Motor neuron (in vitro differentiated cells): Measurements from ENCODE around the gene CSF2RB. TPM values are rescaled to one million over a fixed set of nuclear protein-coding genes. Genes with fewer than 3 reads are reported as not detected.
A peak's percentile ranks its signal among the peaks of the same experiment; 100 is the strongest.

ENCODE experiments used
- ATAC-seq, 8 experiments: fragments of 200-7000 bp; cut with Tn5 transposase; replicated peaks in 6 of 8; 2 replicates each; pipeline ENCODE4 v1.8.0; 2021; ENCODE audit warnings: mild to moderate bottlenecking in 8 of 8, moderate library complexity in 8 of 8
- H3K27ac ChIP-seq, 2 donors: fragments of 250-450 bp; sonication (Bioruptor Pico); 2 replicates each; pipeline ENCODE4 v1.9.0; 2021; ENCODE audit warnings: antibody characterized with exemption in 2 of 2, mild to moderate bottlenecking in 2 of 2, moderate library complexity in 1 of 2
- H3K4me1 ChIP-seq, 2 donors: fragments of 250-450 bp; sonication (Bioruptor Pico); replicated peaks in 1 of 2; 2 replicates each; pipeline ENCODE4 v1.6.1; 2021; ENCODE audit warnings: antibody characterized with exemption in 2 of 2, mild to moderate bottlenecking in 2 of 2, moderate library complexity in 1 of 2
- H3K4me3 ChIP-seq, 5 donors: fragments of 250-450 bp; sonication (Bioruptor Pico); 2 replicates each; pipeline ENCODE4 v1.9.0; 2021; ENCODE audit warnings: antibody characterized with exemption in 5 of 5, mild to moderate bottlenecking in 5 of 5, moderate library complexity in 4 of 5
- WGBS, 10 experiments: fragments of 450-650 bp; shearing (Covaris generic); methylation state at CpG; one replicate each; pipeline ENCODE4 v1.0.0; 2022; 5-methylcytosine and 5-hydroxymethylcytosine counted together
- in situ Hi-C, 9 experiments: fragments of 400-800 bp; cut with MboI; loops; one replicate each; pipeline ENCODE4 v1.15.0; 2021; ENCODE audit warnings: low sequenced_read_pairs in 9 of 9, low pct_unique_long_range_greater_than_20kb in 2 of 9; ENCODE audit not compliant: unreplicated experiment in 9 of 9
- total RNA-seq, 8 experiments: library from RNA; unstranded; fragments of 300-600 nt; gene quantifications; 2 replicates each; pipeline versions ENCODE4 v1.2.3 to v1.2.4, GENCODE V29; 2022

The CSF2RB gene
- total RNA-seq, 8 experiments from 2014 or later, result 0.08 to 0.38 (median 0.10) TPM; not detected in 3

DNA sequence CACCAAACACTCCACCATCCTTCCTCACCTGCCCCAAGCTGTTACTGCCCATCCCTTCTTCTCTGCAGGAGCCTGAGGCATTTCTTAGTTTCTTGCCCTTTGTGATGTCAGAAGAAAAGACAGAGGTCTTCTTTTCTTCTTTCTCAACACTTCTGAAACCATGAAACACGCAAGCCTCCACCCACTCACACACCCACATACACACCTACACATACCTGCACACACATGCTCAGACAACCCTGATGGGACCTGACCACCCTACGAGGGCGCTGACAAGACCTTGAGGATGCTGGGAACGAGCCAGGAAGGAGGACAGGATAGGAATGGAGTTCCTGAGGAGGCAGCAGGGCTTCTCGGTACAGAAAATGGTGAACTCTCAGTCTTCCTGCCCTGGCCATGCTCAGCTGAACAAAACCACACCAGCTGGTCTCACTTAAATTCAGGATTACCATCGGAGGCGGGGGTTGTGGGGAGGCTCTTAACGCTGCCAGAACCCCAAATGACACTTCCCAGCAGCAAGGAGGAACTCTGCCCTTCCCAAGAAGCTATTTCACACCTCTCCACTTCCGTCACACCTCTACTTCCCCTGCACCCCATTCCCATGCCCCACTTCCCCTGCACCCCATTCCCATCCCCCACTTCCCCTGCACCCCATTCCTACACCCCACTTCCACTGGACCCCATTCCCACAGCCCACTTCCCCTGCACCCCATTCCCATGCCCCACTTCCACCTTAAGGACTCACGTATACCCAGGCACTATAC lies 41.0 kb downstream of the CSF2RB start:
- ATAC-seq, result no peak
- in situ Hi-C loops, result no loop called here
- Histone ChIP-seq H3K27ac (no peak overlapping the region), H3K4me3 (no peak overlapping the region), H3K4me1 (no peaks in the 10 kb centered on the region)
- WGBS, 10 experiments, result 0 to 40% (median 0%) methylated on average over 1 to 5 of the region's 10 CpGs; no CpG with 5 or more reads in 7 of the 10 experiments

GRCh38 chr22:36955691-36956090 lies 42.3 kb downstream of the CSF2RB start:
- in situ Hi-C loops, result no loop called here
- Histone ChIP-seq H3K27ac (no peak overlapping the region), H3K4me3 (no peak overlapping the region), H3K4me1 (no peaks in the 10 kb centered on the region)
- WGBS, 10 experiments, result 0 to 100% (median 70%) methylated on average over 1 of the region's 1 CpG; no CpG with 5 or more reads in 5 of the 10 experiments
- no peak for ATAC-seq

DNA sequence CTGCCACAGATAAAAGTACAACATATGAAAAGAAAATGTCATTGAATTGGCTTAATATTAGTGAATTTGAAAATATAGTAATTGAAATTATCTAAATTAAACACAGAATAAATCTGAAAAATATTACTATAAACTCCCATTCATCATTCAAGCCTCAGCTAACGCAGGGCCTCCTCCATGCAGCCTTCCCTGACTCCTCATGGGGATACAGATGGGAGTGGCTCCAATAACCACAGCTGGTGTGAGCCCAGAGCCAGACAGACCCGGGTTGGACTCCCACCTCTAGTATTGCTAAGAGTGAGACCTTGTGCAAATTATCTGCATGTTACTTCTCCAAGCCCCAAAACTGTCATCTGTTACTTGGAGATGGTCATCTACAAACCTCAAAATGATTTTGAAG lies 44.9 kb downstream of the CSF2RB start:
- 0 to 75% (median 57%) methylated on average over 1 to 2 of the region's 2 CpGs; no CpG with 5 or more reads in 5 of the 10 experiments for WGBS, 10 experiments
- H3K4me1 ChIP-seq, result no peaks in the 10 kb centered on the region
- no peak for ATAC-seq
- no peak overlapping the region for H3K4me3 ChIP-seq
- in situ Hi-C loops, result no loop called here
- H3K27ac ChIP-seq, result no peak overlapping the region

DNA sequence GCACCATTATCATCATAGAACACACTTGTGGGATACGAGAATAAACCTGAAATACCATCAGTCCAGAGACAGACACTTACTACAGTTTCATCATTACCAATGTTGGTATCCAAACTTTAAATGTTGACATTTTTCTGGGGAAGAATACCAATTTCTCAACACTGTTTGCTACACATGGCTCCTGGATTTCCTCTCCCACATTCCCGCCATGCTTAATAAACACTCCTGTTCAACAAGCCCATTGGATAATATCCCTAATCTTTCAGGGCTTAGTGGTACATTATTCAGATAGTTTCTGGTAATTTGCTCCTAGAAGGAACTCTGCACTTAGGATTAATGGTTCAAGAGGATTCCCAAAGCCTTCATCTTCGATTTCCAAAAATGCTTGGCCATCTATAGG lies 48.2 kb downstream of the CSF2RB start:
- WGBS, 10 experiments, result 0 to 88% (median 57%) methylated on average over 1 to 3 of the region's 3 CpGs
- in situ Hi-C loops, result no loop called here
- Histone ChIP-seq H3K4me3 (no peak overlapping the region), H3K27ac (no peak overlapping the region), H3K4me1 (no peaks in the 10 kb centered on the region)
- no peak for ATAC-seq

GRCh38 chr22:36963302-36963701 lies 49.9 kb downstream of the CSF2RB start:
- ATAC-seq, result no peak
- WGBS, 10 experiments, result 17 to 100% (median 58%) methylated on average over 1 to 2 of the region's 2 CpGs; no CpG with 5 or more reads in 4 of the 10 experiments
- Histone ChIP-seq H3K4me3 (no peak overlapping the region), H3K4me1 (no peaks in the 10 kb centered on the region), H3K27ac (no peak overlapping the region)
- in situ Hi-C loops, result no loop called here

- Histone ChIP-seq H3K27ac (no peak overlapping the region), H3K4me3 (no peak overlapping the region), H3K4me1 (no peaks in the 10 kb centered on the region)
- peak in 3 of 8 experiments; percentile 18 to 70 (median 39) for ATAC-seq
- in situ Hi-C loops, result no loop called here
Measured at GRCh38 chr22:36964106-36964505, 50.7 kb downstream of the CSF2RB start.

- in situ Hi-C loops, result no loop called here
- no peak overlapping the region for H3K4me3 ChIP-seq
- no peak for ATAC-seq
- H3K27ac ChIP-seq, result no peak overlapping the region
- H3K4me1 ChIP-seq, result no peaks in the 10 kb centered on the region
- 0 to 80% (median 39%) methylated on average over 1 to 2 of the region's 2 CpGs; no CpG with 5 or more reads in 5 of the 10 experiments for WGBS, 10 experiments
Measured at GRCh38 chr22:36965696-36966095, 52.3 kb downstream of the CSF2RB start.

DNA sequence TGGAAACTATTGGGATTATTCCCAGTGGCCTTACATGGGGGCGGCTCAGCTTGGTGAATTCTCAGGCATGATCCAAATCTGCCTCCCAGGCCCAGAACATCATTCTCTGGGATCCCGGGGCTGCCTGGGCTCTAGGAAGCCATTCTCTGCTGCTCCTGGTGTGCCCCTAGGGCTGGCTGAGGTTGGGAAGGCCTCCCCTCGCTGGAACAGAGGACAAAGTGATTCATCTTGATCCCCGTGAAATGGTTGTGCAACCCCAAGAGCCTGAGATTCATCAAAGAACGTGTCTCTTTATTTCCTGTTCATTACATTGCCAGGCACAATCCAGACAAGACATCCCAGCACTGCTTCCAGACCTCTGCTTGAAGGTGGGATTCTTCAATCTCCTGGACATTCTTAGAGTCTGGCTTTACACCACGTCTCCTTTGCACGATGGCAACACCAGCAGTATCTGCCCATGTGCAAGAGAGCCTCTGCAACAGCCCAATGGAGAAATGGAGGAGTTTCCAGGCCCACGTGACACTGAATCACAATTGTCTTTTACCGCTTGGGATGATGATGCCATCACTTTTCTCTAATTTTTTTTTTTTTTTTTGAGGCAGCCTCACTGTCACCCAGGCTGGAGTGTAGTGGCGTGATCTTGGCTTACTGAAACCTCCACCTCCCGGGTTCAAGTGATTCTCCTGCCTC lies 53.6 kb downstream of the CSF2RB start:
- Histone ChIP-seq H3K4me1 (no peaks in the 10 kb centered on the region), H3K27ac (no peak overlapping the region), H3K4me3 (no peak overlapping the region)
- in situ Hi-C loops, result no loop called here
- peak in 2 of 8 experiments; percentile 39 to 45 for ATAC-seq
- 50 to 100% (median 76%) methylated on average over 1 to 8 of the region's 11 CpGs; no CpG with 5 or more reads in 2 of the 10 experiments for WGBS, 10 experiments

- in situ Hi-C loops, result no loop called here
- 12 to 100% (median 82%) methylated on average over 1 to 5 of the region's 5 CpGs for WGBS, 10 experiments
- no peak overlapping the region for H3K4me3 ChIP-seq
- no peaks in the 10 kb centered on the region for H3K4me1 ChIP-seq
- no peak overlapping the region for H3K27ac ChIP-seq
- ATAC-seq, result no peak
Measured at GRCh38 chr22:36968249-36968964, 55.0 kb downstream of the CSF2RB start.

- Histone ChIP-seq H3K27ac (no peak overlapping the region), H3K4me1 (no peaks in the 10 kb centered on the region), H3K4me3 (no peak overlapping the region)
- in situ Hi-C loops, result loop anchor here in 1 of 9 experiments (10.0 kb wide), 1 partner anchor 97 kb away; no protein-coding TSS in a partner anchor
- ATAC-seq, result peak in 1 of 8 experiments; percentile 26
- 35 to 100% (median 80%) methylated on average over 1 to 10 of the region's 19 CpGs for WGBS, 10 experiments
Measured at GRCh38 chr22:36971341-36972125, 58.1 kb downstream of the CSF2RB start.

DNA sequence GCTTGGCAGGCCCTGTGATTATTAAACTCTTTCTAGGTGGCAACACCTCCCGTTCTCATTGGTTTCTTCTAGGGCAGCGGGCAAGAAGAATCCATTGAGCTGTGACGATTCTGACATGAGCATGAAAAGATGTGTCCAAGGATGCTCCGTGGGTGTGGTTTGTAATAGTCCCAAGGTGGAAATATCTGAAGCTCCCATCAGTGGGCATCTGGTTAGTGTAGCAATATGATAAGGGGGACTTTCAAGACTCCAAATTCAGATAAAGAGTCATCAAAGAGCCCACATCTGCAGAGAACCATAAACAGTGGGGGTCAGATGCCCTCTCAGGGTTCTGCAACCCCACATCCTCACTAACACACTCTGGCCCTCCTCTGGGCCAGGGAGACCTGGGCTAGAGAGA lies 63.2 kb downstream of the CSF2RB start:
- Histone ChIP-seq H3K4me1 (peaks cover 0 to 4% of the 10 kb centered on the region in 2 donors), H3K27ac (no peak overlapping the region), H3K4me3 (no peak overlapping the region)
- WGBS, 10 experiments, result 40 to 100% (median 78%) methylated on average over 1 to 4 of the region's 4 CpGs; no CpG with 5 or more reads in 6 of the 10 experiments
- no peak for ATAC-seq
- in situ Hi-C loops, result loop anchor here in 2 of 9 experiments (10.0 to 25.0 kb wide), 3 partner anchors 102 to 439 kb away; partner anchors contain the start of genes IFT27 (in 2 of the 2) and EIF3D (in 1 of the 2)

- H3K4me3 ChIP-seq, result peak overlapping the region in 4 of 5 donors; percentile 4 to 14 (median 7)
- in situ Hi-C loops, result loop anchor here in 2 of 9 experiments (10.0 to 25.0 kb wide), 3 partner anchors 103 to 440 kb away; partner anchors contain the start of genes IFT27 (in 2 of the 2) and EIF3D (in 1 of the 2)
- ATAC-seq, result peak; percentile 31 to 80 (median 46)
- WGBS, 10 experiments, result 0 to 75% (median 48%) methylated on average over 2 to 8 of the region's 13 CpGs; no CpG with 5 or more reads in 1 of the 10 experiments
- H3K27ac ChIP-seq, result no peak overlapping the region
- peaks cover 0 to 4% of the 10 kb centered on the region in 2 donors for H3K4me1 ChIP-seq
Measured at GRCh38 chr22:36977401-36977861, 64.0 kb downstream of the CSF2RB start.
